Astrocyte of the cerebellum (primary cell): ENCODE results near the gene PC.
"Not testable (repeated sequence)": the region's sequence is repeated elsewhere in the genome, so short reads cannot be mapped to it uniquely, and the experiment has no call there.

ENCODE experiments used
- DNase-seq: peaks from one replicate; pipeline ENCODE4 v3.0.0-alpha.2; 2011; ENCODE audit warnings: low read depth
- H3K4me3 ChIP-seq: 2 replicates; pipeline ENCODE4 v1.5.1; 2011; ENCODE audit warnings: mild to moderate bottlenecking, low read depth, low read length, moderate library complexity
- CTCF ChIP-seq: IDR thresholded peaks from 2 replicates; pipeline ENCODE4 v1.5.1; 2012; ENCODE audit warnings: low read length, low read depth, moderate library complexity, mild to moderate bottlenecking; ENCODE audit errors: missing control alignments
- in situ Hi-C: cut with HindIII; loops from 2 replicates; pipeline ENCODE4 v1.10.0; 2017; ENCODE audit warnings: low sequenced_read_pairs

The PC gene

GRCh38 chr11:66958232-66958955 lies at the start of gene PC:
Gene PC (minus strand): TSS chr11:66958383. CDS start chr11:66872159, 86,224 bp downstream.
- H3K4me3 ChIP-seq = peak within 1 kb of the TSS; percentile 64
- peak; percentile 99 for DNase-seq
- no peak for TF ChIP-seq CTCF
- in situ Hi-C loops = no loop called here

GRCh38 chr11:67007126-67007525 lies 48.9 kb upstream of the PC start:
- no peak overlapping the region for H3K4me3 ChIP-seq
- no peak for TF ChIP-seq CTCF
- no peak for DNase-seq
- in situ Hi-C loops = no loop called here

- in situ Hi-C loops = no loop called here
- DNase-seq = no peak
- H3K4me3 ChIP-seq = no peak overlapping the region
- no peak for TF ChIP-seq CTCF
Measured at GRCh38 chr11:67006029-67006884, 48.1 kb upstream of the PC start.

- in situ Hi-C loops, H3K4me3 ChIP-seq, DNase-seq: not testable (repeated sequence)
Measured at GRCh38 chr11:67005200-67005599, 47.0 kb upstream of the PC start.

- H3K4me3 ChIP-seq = no peak overlapping the region
- TF ChIP-seq CTCF = no peak
- no peak for DNase-seq
- in situ Hi-C loops = no loop called here
Measured at GRCh38 chr11:67002921-67003411, 44.8 kb upstream of the PC start.

GRCh38 chr11:67002297-67002913 lies 44.2 kb upstream of the PC start:
- TF ChIP-seq CTCF = no peak
- no peak for DNase-seq
- in situ Hi-C loops = no loop called here
- H3K4me3 ChIP-seq = no peak overlapping the region
